H1 (cell line): Measurements from ENCODE around the gene CEP68. TPM values are rescaled to one million over a fixed set of nuclear protein-coding genes. Genes with fewer than 3 reads are reported as not detected.

Experiments used
- CBX8 ChIP-seq: fragments of 300-800, 300-1000 bp; sonication (generic); IDR thresholded peaks from 2 replicates; pipeline ENCODE4 v1.7.1; 2016; ENCODE audit warnings: low read depth, low read length, borderline replicate concordance
- RBBP5 ChIP-seq: IDR thresholded peaks from 2 replicates; pipeline ENCODE4 v1.7.1; 2012; ENCODE audit warnings: low read depth, mild to moderate bottlenecking, inconsistent platforms, low read length, moderate library complexity, borderline replicate concordance
- TEAD4 ChIP-seq: IDR thresholded peaks from 2 replicates; pipeline ENCODE4 v1.6.1; 2012; ENCODE audit warnings: low read depth, low read length, inconsistent platforms, mixed read lengths
- polyA plus RNA-seq, 7 experiments: library from polyadenylated mRNA; depleted of rRNA in 3 of 7; stranded (reverse) in 5 of 7; unstranded in 2 of 7; fragments of >200 nt in 5 of 7; fragments of 200-250 nt in 2 of 7; gene quantifications; 1 replicate in 5 of 7; 2 replicates in 1 of 7; 4 replicates in 1 of 7; pipeline versions ENCODE4 v1.2.1 to v1.2.3, GENCODE V29; 2011 to 2013; ENCODE audit warnings: missing spikeins in 2 of 7, mixed read lengths in 2 of 7
- total RNA-seq: library from RNA; stranded (reverse); fragmentation: NEBNext Ultra II Directional; extraction: Animal tissue kit (Norgen Biotek cat#: 25700); gene quantifications from 2 replicates; pipeline ENCODE4 v1.2.1, GENCODE V29; 2021

The CEP68 gene
- total and polyA plus RNA-seq, 2 of the 8 experiments (the other 6 are each of a cell fraction or from before 2014, with no cell fraction given) = 23.2 to 24.7 TPM

DNA sequence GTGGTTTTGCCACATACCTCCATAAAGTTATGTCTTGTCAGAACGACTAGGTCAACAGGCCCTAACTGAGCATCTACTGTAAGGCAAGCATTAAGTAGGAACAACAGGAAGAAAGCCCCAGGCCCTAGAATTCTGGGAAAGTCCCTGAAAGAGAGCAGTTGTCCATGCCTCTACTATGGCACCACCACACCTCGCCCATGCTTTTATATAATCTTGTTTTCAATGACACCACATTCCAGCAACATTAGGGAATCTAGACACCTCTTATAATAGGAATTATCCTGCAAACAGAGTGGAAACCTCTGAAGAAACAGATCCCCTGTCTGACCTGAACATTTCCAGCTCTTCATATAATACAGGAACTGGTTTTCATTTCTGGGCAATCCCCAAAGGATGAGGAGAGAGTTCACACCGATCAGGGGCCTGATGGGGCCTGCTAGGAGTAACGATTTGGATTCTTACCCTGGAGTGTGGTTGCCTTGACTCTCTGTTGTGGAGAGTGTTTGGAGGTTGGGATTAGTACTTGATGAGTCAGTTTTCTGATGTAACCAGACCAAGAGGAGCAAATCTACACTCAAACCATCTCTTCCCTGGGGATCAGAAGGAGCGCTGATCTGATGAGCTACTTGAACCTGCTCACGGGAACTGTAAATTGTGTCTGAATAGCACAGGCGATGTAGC lies 31.9 kb upstream of the CEP68 start (continued):
- TF ChIP-seq TEAD4 (no peak), RBBP5 (no peak), CBX8 (no peak)
